H9 (cell line): Measurements from ENCODE around the gene POTEB3. TPM values are rescaled to one million over a fixed set of nuclear protein-coding genes. Genes with fewer than 3 reads are reported as not detected.
"Not testable (repeated sequence)": the region's sequence is repeated elsewhere in the genome, so short reads cannot be mapped to it uniquely, and the experiment has no call there.

Experiments
- DNase-seq: peaks from one replicate; pipeline ENCODE4 v3.0.0-alpha.2; 2017
- H2AFZ ChIP-seq: one replicate; pipeline ENCODE4 v1.6.1; 2013; ENCODE audit warnings: mild to moderate bottlenecking, low read length, control low read depth, moderate library complexity
- H2AK5ac ChIP-seq: 2 replicates; pipeline ENCODE4 v1.6.1; 2013; ENCODE audit warnings: low read length, control low read depth, mixed read lengths; ENCODE audit not compliant: insufficient read length
- H2BK120ac ChIP-seq: one replicate; pipeline ENCODE4 v1.6.1; 2013; ENCODE audit warnings: low read depth, mild to moderate bottlenecking, low read length, control low read depth, inconsistent platforms; ENCODE audit not compliant: poor library complexity, severe bottlenecking
- H2BK12ac ChIP-seq: 2 replicates; pipeline ENCODE4 v1.6.1; 2013; ENCODE audit warnings: low read length, control low read depth, mixed read lengths, low read depth; ENCODE audit not compliant: insufficient read length
- H2BK15ac ChIP-seq: 2 replicates; pipeline ENCODE4 v1.6.1; 2013; ENCODE audit warnings: low read depth, low read length, control low read depth
- H2BK20ac ChIP-seq: one replicate; pipeline ENCODE4 v1.6.1; 2013; ENCODE audit warnings: low read depth, mild to moderate bottlenecking, low read length, control low read depth, inconsistent platforms; ENCODE audit not compliant: poor library complexity, severe bottlenecking
- H2BK5ac ChIP-seq: 2 replicates; pipeline ENCODE4 v1.6.1; 2013; ENCODE audit warnings: low read length, control low read depth, mixed read lengths; ENCODE audit not compliant: insufficient read length
- H3K14ac ChIP-seq: 2 replicates; pipeline ENCODE4 v1.6.1; 2013; ENCODE audit warnings: low read length, control low read depth; ENCODE audit not compliant: insufficient read depth
- H3K18ac ChIP-seq: 2 replicates; pipeline ENCODE4 v1.6.1; 2013; ENCODE audit warnings: low read depth, mild to moderate bottlenecking, mixed read lengths, low read length, control low read depth; ENCODE audit not compliant: insufficient read length
- H3K23ac ChIP-seq: 2 replicates; pipeline ENCODE4 v1.6.1; 2013; ENCODE audit warnings: low read length, control low read depth, mixed read lengths, low read depth; ENCODE audit not compliant: insufficient read length
- H3K23me2 ChIP-seq: 2 replicates; pipeline ENCODE4 v1.6.1; 2013; ENCODE audit warnings: low read depth, mild to moderate bottlenecking, mixed read lengths, low read length, control low read depth; ENCODE audit not compliant: insufficient read length, poor library complexity, severe bottlenecking
- H3K27ac ChIP-seq: 2 replicates; pipeline ENCODE4 v1.5.1; 2013; ENCODE audit warnings: low read length, control low read depth, mixed read lengths, low read depth; ENCODE audit not compliant: insufficient read length
- H3K27me3 ChIP-seq: 2 replicates; pipeline ENCODE4 v1.6.1; 2013; ENCODE audit warnings: low read length, control low read depth, inconsistent platforms; ENCODE audit not compliant: insufficient read depth
- H3K4ac ChIP-seq: 2 replicates; pipeline ENCODE4 v1.6.1; 2013; ENCODE audit warnings: low read depth, mild to moderate bottlenecking, control low read depth, inconsistent platforms, low read length, moderate library complexity
- H3K4me1 ChIP-seq: 2 replicates; pipeline ENCODE4 v1.6.1; 2013; ENCODE audit warnings: low read length, control low read depth, inconsistent platforms; ENCODE audit not compliant: insufficient read depth
- H3K4me2 ChIP-seq: 2 replicates; pipeline ENCODE4 v1.6.1; 2013; ENCODE audit warnings: low read length, control low read depth, mixed read lengths; ENCODE audit not compliant: insufficient read length, insufficient read depth
- H3K56ac ChIP-seq: 2 replicates; pipeline ENCODE4 v1.6.1; 2013; ENCODE audit warnings: low read depth, mild to moderate bottlenecking, mixed read lengths, low read length, control low read depth; ENCODE audit not compliant: insufficient read length
- H3K79me1 ChIP-seq: 2 replicates; pipeline ENCODE4 v1.6.1; 2013; ENCODE audit warnings: low read depth, mild to moderate bottlenecking, moderate library complexity, low read length, control low read depth, inconsistent platforms; ENCODE audit not compliant: insufficient read depth, poor library complexity, severe bottlenecking
- H3K79me2 ChIP-seq: 2 replicates; pipeline ENCODE4 v1.6.1; 2013; ENCODE audit warnings: low read length, control low read depth, inconsistent platforms; ENCODE audit not compliant: insufficient read depth
- H3K9ac ChIP-seq: 2 replicates; pipeline ENCODE4 v1.6.1; 2013; ENCODE audit warnings: low read length, control low read depth, mixed read lengths; ENCODE audit not compliant: insufficient read length; ENCODE audit errors: extremely low read depth
- H3K9me3 ChIP-seq: one replicate; pipeline ENCODE4 v1.6.1; 2013; ENCODE audit warnings: low read depth, low read length, inconsistent platforms; ENCODE audit not compliant: control insufficient read depth
- H3T11ph ChIP-seq: one replicate; pipeline ENCODE4 v1.6.1; 2013; ENCODE audit warnings: mild to moderate bottlenecking, low read length, control low read depth, inconsistent platforms
- H4K20me1 ChIP-seq: one replicate; pipeline ENCODE4 v1.6.1; 2013; ENCODE audit not compliant: control insufficient read depth, insufficient read length, insufficient read depth
- H4K5ac ChIP-seq: 2 replicates; pipeline ENCODE4 v1.6.1; 2013; ENCODE audit warnings: low read depth, mild to moderate bottlenecking, mixed read lengths, low read length, control low read depth; ENCODE audit not compliant: insufficient read length
- H4K8ac ChIP-seq: replicated peaks from 2 replicates; pipeline ENCODE4 v1.6.1; 2013; ENCODE audit warnings: low read length, control low read depth, mixed read lengths, low read depth; ENCODE audit not compliant: insufficient read length
- H4K91ac ChIP-seq: 2 replicates; pipeline ENCODE4 v1.6.1; 2013; ENCODE audit warnings: low read depth, mild to moderate bottlenecking, moderate library complexity, mixed read lengths, low read length, control low read depth; ENCODE audit not compliant: insufficient read length
- H3K27ac Mint-ChIP-seq, 3 experiments: 2 replicates in 2 of 3; 3 replicates in 1 of 3; pipeline ENCODE4 v1.8.0; 2020 to 2021; ENCODE audit warnings: mixed read lengths in 3 of 3, mild to moderate bottlenecking in 1 of 3, moderate library complexity in 1 of 3
- H3K27me3 Mint-ChIP-seq: 2 replicates; pipeline ENCODE4 v1.8.0; 2021; ENCODE audit warnings: low read depth, mild to moderate bottlenecking, moderate library complexity, mixed read lengths
- H3K36me3 Mint-ChIP-seq, 3 experiments: 2 replicates in 2 of 3; 3 replicates in 1 of 3; pipeline ENCODE4 v1.8.0; 2020 to 2021; ENCODE audit warnings: low read depth in 3 of 3, mixed read lengths in 3 of 3; ENCODE audit not compliant: insufficient read depth in 1 of 3
- H3K4me1 Mint-ChIP-seq, 2 experiments: 2 replicates each; pipeline ENCODE4 v1.8.0; 2020; ENCODE audit warnings: mixed read lengths in 2 of 2
- H3K4me3 Mint-ChIP-seq, 2 experiments: 2 replicates in 1 of 2; 3 replicates in 1 of 2; pipeline ENCODE4 v1.8.0; 2020 to 2021; ENCODE audit warnings: mild to moderate bottlenecking in 2 of 2, mixed read lengths in 2 of 2, moderate library complexity in 1 of 2
- H3K9me3 Mint-ChIP-seq, 2 experiments: 2 replicates in 1 of 2; 3 replicates in 1 of 2; pipeline ENCODE4 v1.8.0; 2020; ENCODE audit warnings: mild to moderate bottlenecking in 2 of 2, mixed read lengths in 2 of 2, moderate library complexity in 1 of 2
- WGBS: extraction: QIAGEN DNeasy Blood & Tissue Kit; methylation state at CpG from one replicate; pipeline ENCODE4 v1.1.7; 2013; ENCODE audit warnings: missing lambda C conversion rate, low lambda C conversion rate, mixed read lengths; ENCODE audit not compliant: insufficient read length; ENCODE audit errors: extremely low coverage; 5-methylcytosine and 5-hydroxymethylcytosine counted together
- total RNA-seq: library from RNA; stranded (reverse); gene quantifications from 2 replicates; pipeline ENCODE4 v1.2.1, GENCODE V29; 2021

The POTEB3 gene
- total RNA-seq, 1 experiment from 2014 or later: not detected

GRCh38 chr15:21399111-21399510 lies 41.2 kb downstream of the POTEB3 start:
- H3K9ac ChIP-seq, H3K4me1 Mint-ChIP-seq, H3K27ac ChIP-seq, H3K27me3 Mint-ChIP-seq, H4K20me1 ChIP-seq, H3T11ph ChIP-seq, H3K18ac ChIP-seq, H3K4ac ChIP-seq, H2AK5ac ChIP-seq, H4K91ac ChIP-seq, H3K79me2 ChIP-seq, H3K36me3 Mint-ChIP-seq, H2BK20ac ChIP-seq, H3K9me3 ChIP-seq, H2BK12ac ChIP-seq, H3K4me3 Mint-ChIP-seq, H2AFZ ChIP-seq, H3K4me2 ChIP-seq, H4K8ac ChIP-seq, H3K23me2 ChIP-seq, H2BK120ac ChIP-seq, H3K14ac ChIP-seq, H3K79me1 ChIP-seq, H2BK15ac ChIP-seq, H3K23ac ChIP-seq, H3K27me3 ChIP-seq, DNase-seq, H3K4me1 ChIP-seq, H3K27ac Mint-ChIP-seq, H3K9me3 Mint-ChIP-seq, H4K5ac ChIP-seq, H2BK5ac ChIP-seq, H3K56ac ChIP-seq: not testable (repeated sequence)
- no CpG with 5 or more reads among the region's 4 CpGs for WGBS

DNA sequence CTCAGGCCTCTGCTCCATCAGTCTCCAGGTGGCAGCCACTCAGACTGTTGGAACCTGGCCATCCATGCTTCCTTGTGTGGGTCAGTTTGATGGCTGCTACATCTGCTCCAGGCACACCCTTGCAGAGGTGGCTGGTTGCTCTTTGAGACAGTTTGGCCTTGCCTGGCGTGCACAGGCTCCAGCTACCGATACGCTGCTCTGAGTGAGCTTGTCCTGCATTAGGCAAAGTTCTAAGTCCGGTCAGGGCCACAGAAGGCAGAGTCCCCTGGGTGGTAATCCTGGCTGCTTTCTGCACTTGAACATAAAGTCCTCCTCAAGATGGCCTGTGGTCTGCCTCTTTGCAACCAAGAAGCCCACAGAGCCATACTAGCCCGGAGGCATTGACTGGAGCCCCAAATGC lies 41.8 kb downstream of the POTEB3 start:
- not testable (repeated sequence) for H2BK15ac ChIP-seq, H2BK20ac ChIP-seq, H3K23ac ChIP-seq, H3K9me3 ChIP-seq, H3K4ac ChIP-seq, H3K27me3 ChIP-seq, H3K79me1 ChIP-seq, H3K27ac ChIP-seq, H3K4me2 ChIP-seq, H3K9me3 Mint-ChIP-seq, H3K4me3 Mint-ChIP-seq, H4K8ac ChIP-seq, H3K23me2 ChIP-seq, H2BK12ac ChIP-seq, H4K20me1 ChIP-seq, H2BK120ac ChIP-seq, H3K36me3 Mint-ChIP-seq, H3K18ac ChIP-seq, H2BK5ac ChIP-seq, H3K79me2 ChIP-seq, H2AK5ac ChIP-seq, H4K5ac ChIP-seq, H3K27ac Mint-ChIP-seq, H3K14ac ChIP-seq, H3K4me1 ChIP-seq, H2AFZ ChIP-seq, H3K9ac ChIP-seq, DNase-seq, H4K91ac ChIP-seq, H3K56ac ChIP-seq, H3T11ph ChIP-seq, H3K4me1 Mint-ChIP-seq, H3K27me3 Mint-ChIP-seq
- no CpG with 5 or more reads among the region's 5 CpGs for WGBS
